Measurements from ENCODE around the gene RBMS1. TPM values are rescaled to one million over a fixed set of nuclear protein-coding genes. Genes with fewer than 3 reads are reported as not detected.

Gene RBMS1
- total RNA-seq, 1 experiment from 2014 or later, result 77.5 TPM

DNA sequence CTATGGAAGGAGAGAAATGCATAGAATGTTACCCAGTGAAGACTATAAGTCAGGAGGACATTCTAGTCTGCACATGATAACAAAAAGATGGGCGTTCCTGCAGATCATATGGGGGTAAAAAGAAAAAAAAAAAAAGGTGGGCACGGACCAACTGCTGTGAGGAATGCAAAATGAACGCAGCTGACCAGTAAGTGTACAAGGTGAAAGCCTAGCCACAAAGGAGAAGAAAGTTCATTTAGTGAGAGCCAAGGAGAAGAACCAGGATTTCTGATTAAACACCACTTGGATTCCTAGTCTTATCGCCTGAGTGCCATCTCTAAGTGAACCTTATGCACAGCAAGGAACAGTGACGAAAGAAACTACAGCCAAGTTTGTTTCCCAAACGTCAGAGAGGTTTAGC is 26.5 kb downstream of the RBMS1 start:
- no peak overlapping the region for H4K91ac ChIP-seq (ENCODE audit: insufficient read length, low read depth, low read length)
- whole genome bisulfite sequencing (ENCODE audit: extremely low coverage, insufficient read length, low lambda C conversion rate), result no CpG with 5 or more reads among the region's 6 CpGs
- no peak overlapping the region for H3K18ac ChIP-seq (ENCODE audit: insufficient read length, low read depth, low read length)
- no peaks in the 10 kb centered on the region for H3K27me3 ChIP-seq (ENCODE audit: insufficient read depth, low read length)
- no peak overlapping the region for H3K14ac ChIP-seq (ENCODE audit: insufficient read depth, low read length)
- H3K4me1 Mint-ChIP-seq, result peaks cover 16 to 18% of the 10 kb centered on the region in 2 experiments
- peaks cover 5% of the 10 kb centered on the region; the same call in 1 of the 2 replicates for H3K79me2 ChIP-seq (ENCODE audit: insufficient read depth, low read length)
- H3K9ac ChIP-seq (ENCODE audit: extremely low read depth, insufficient read length, low read length), result no peak overlapping the region
- no peaks in the 10 kb centered on the region for H3K23me2 ChIP-seq (ENCODE audit: insufficient read length, low read depth, low read length, poor library complexity, severe bottlenecking)
- no peak overlapping the region for H3K23ac ChIP-seq (ENCODE audit: insufficient read length, low read depth, low read length)
- H3K9me3 ChIP-seq (ENCODE audit: control insufficient read depth, low read depth, low read length), result no peaks in the 10 kb centered on the region
- no peak overlapping the region for H2BK120ac ChIP-seq (ENCODE audit: low read depth, low read length, poor library complexity, severe bottlenecking)
- H3K56ac ChIP-seq (ENCODE audit: insufficient read length, low read depth, low read length), result no peak overlapping the region
- H2BK15ac ChIP-seq (ENCODE audit: low read depth, low read length), result no peak overlapping the region
- no peak overlapping the region for H3K4me3 Mint-ChIP-seq
- H2BK20ac ChIP-seq (ENCODE audit: low read depth, low read length, poor library complexity, severe bottlenecking), result no peak overlapping the region
- no peak overlapping the region for H3K27ac ChIP-seq (ENCODE audit: insufficient read length, low read depth, low read length)
- H3K4me2 ChIP-seq (ENCODE audit: insufficient read depth, insufficient read length, low read length), result no peak overlapping the region
- no peak for DNase-seq
- no peak overlapping the region for H2BK12ac ChIP-seq (ENCODE audit: insufficient read length, low read depth, low read length)
- H3K36me3 Mint-ChIP-seq (ENCODE audit: insufficient read depth in 1 of 3, low read depth in 3 of 3), result no peaks in the 10 kb centered on the region
- no peak overlapping the region for H2AFZ ChIP-seq (ENCODE audit: low read length)
- no peaks in the 10 kb centered on the region for H4K20me1 ChIP-seq (ENCODE audit: control insufficient read depth, insufficient read depth, insufficient read length)
- no peak overlapping the region for H3K27ac Mint-ChIP-seq
- H3K9me3 Mint-ChIP-seq, result no peaks in the 10 kb centered on the region
- H3T11ph ChIP-seq (ENCODE audit: low read length), result no peak overlapping the region
- TF ChIP-seq, protein P1, sequence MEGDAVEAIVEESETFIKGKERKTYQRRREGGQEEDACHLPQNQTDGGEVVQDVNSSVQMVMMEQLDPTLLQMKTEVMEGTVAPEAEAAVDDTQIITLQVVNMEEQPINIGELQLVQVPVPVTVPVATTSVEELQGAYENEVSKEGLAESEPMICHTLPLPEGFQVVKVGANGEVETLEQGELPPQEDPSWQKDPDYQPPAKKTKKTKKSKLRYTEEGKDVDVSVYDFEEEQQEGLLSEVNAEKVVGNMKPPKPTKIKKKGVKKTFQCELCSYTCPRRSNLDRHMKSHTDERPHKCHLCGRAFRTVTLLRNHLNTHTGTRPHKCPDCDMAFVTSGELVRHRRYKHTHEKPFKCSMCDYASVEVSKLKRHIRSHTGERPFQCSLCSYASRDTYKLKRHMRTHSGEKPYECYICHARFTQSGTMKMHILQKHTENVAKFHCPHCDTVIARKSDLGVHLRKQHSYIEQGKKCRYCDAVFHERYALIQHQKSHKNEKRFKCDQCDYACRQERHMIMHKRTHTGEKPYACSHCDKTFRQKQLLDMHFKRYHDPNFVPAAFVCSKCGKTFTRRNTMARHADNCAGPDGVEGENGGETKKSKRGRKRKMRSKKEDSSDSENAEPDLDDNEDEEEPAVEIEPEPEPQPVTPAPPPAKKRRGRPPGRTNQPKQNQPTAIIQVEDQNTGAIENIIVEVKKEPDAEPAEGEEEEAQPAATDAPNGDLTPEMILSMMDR (conservative IDR thresholded peaks at IDR 0.05), result no peak
- H4K8ac ChIP-seq (replicated peaks; ENCODE audit: insufficient read length, low read depth, low read length), result no peak overlapping the region
- H3K27me3 Mint-ChIP-seq (ENCODE audit: low read depth), result no peaks in the 10 kb centered on the region
- H2BK5ac ChIP-seq (ENCODE audit: insufficient read length, low read length), result no peak overlapping the region
- no peak overlapping the region for H2AK5ac ChIP-seq (ENCODE audit: insufficient read length, low read length)
- H3K4me1 ChIP-seq (ENCODE audit: insufficient read depth, low read length), result no peaks in the 10 kb centered on the region
- no peak overlapping the region for H4K5ac ChIP-seq (ENCODE audit: insufficient read length, low read depth, low read length)
- peaks cover 4% of the 10 kb centered on the region for H3K79me1 ChIP-seq (ENCODE audit: insufficient read depth, low read depth, low read length, poor library complexity, severe bottlenecking)
- H3K4ac ChIP-seq (ENCODE audit: low read depth, low read length), result no peak overlapping the region

All from H9 (cell line).